Stimulated activated memory B cell treated with anti-CD40 and anti-IgM and Interleukin-4, amounts not matched to agents 10 μg/mL and 1 μg/mL and 100 μg/mL, for 72 hours (primary cell): Measurements from ENCODE around the gene MTHFSD.

ENCODE experiments used
- ATAC-seq: fragments of 150-1000 bp; cut with Tn5 transposase; 2 replicates; pipeline ENCODE4 v1.10.0; 2021
- H3K27ac Mint-ChIP-seq: one replicate; pipeline ENCODE4 v1.8.0; 2022; ENCODE audit warnings: mild to moderate bottlenecking, mixed read lengths
- H3K27me3 Mint-ChIP-seq: one replicate; pipeline ENCODE4 v1.8.0; 2022; ENCODE audit warnings: mixed read lengths
- H3K36me3 Mint-ChIP-seq: one replicate; pipeline ENCODE4 v1.8.0; 2022; ENCODE audit warnings: mixed read lengths
- H3K4me1 Mint-ChIP-seq: one replicate; pipeline ENCODE4 v1.8.0; 2022; ENCODE audit warnings: mixed read lengths
- H3K4me3 Mint-ChIP-seq: one replicate; pipeline ENCODE4 v1.8.0; 2022; ENCODE audit warnings: mild to moderate bottlenecking, moderate library complexity, mixed read lengths
- H3K9me3 Mint-ChIP-seq: one replicate; pipeline ENCODE4 v1.8.0; 2022; ENCODE audit warnings: mixed read lengths

Gene MTHFSD

DNA sequence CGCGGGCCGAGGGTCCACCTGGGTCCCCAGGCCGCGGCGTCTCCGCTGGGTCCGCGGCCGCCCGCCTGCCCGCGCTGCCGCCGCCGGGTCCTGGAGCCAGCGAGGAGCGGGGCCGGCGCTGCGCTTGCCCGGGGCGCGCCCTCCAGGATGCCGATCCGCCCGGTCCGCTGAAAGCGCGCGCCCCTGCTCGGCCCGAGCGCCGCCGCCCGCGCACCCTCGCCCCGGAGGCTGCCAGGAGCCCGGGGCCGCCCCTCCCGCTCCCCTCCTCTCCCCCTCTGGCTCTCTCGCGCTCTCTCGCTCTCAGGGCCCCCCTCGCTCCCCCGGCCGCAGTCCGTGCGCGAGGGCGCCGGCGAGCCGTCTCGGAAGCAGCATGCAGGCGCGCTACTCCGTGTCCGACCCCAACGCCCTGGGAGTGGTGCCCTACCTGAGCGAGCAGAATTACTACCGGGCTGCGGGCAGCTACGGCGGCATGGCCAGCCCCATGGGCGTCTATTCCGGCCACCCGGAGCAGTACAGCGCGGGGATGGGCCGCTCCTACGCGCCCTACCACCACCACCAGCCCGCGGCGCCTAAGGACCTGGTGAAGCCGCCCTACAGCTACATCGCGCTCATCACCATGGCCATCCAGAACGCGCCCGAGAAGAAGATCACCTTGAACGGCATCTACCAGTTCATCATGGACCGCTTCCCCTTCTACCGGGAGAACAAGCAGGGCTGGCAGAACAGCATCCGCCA lies 12.1 kb upstream of the MTHFSD start:
- Mint-ChIP-seq H3K4me3 (no peak overlapping the region), H3K36me3 (no peaks in the 10 kb centered on the region), H3K4me1 (peaks cover 21% of the 10 kb centered on the region), H3K9me3 (no peaks in the 10 kb centered on the region), H3K27me3 (peaks cover 74% of the 10 kb centered on the region), H3K27ac (no peak overlapping the region)
- ATAC-seq = no peak

DNA sequence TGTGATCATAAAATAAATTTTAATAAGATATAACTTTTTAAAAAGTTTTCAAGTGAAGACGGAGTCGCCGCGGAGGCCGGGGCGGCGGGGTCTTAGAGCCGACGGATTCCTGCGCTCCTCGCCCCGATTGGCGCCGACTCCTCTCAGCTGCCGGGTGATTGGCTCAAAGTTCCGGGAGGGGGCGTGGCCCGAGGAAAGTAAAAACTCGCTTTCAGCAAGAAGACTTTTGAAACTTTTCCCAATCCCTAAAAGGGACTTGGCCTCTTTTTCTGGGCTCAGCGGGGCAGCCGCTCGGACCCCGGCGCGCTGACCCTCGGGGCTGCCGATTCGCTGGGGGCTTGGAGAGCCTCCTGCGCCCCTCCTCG lies 11.5 kb upstream of the MTHFSD start, which contains the start of gene FOXC2:
TSS of gene FOXC2 (plus strand) at position 229 of the 365 bp plus-strand sequence. CDS start 507 bp downstream, outside the sequence.
- Mint-ChIP-seq H3K27me3 (peaks cover 74% of the 10 kb centered on the region), H3K4me3 (no peak within 1 kb of the TSS), H3K9me3 (no peaks in the 10 kb centered on the region), H3K27ac (no peak within 1 kb of the TSS), H3K36me3 (no peaks in the 10 kb centered on the region), H3K4me1 (peaks cover 21% of the 10 kb centered on the region)
- ATAC-seq = no peak

- Mint-ChIP-seq H3K27ac (no peak overlapping the region), H3K4me1 (peaks cover 21% of the 10 kb centered on the region), H3K4me3 (no peak overlapping the region), H3K27me3 (peaks cover 69% of the 10 kb centered on the region), H3K9me3 (no peaks in the 10 kb centered on the region), H3K36me3 (no peaks in the 10 kb centered on the region)
- ATAC-seq = no peak
These were observed 10.8 kb upstream of the MTHFSD start for GRCh38 chr16:86565644-86566511.

DNA sequence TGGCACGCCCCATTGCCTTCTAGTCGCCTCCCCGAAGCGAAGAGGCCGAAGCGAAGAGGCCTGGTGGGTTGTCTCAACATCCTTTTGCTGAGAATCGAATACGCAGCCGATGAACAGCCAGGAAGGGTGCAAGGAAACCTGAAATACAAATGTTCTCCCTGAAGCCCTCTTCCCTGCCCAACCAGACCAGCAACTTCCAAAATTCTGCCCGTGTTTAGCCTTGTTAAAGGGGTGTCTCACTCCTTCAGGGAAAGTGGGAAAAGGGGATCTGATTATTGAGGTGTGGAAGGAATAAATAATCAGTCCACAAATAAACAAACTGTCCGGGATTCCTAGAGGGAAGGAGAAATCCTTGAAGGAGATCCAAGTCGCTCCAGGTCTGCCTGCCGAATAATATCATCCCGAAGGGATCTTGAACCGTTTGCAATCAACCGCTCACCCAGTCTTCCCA lies 10.2 kb upstream of the MTHFSD start:
- H3K4me1 Mint-ChIP-seq = peaks cover 21% of the 10 kb centered on the region
- no peak for ATAC-seq
- H3K9me3 Mint-ChIP-seq = no peaks in the 10 kb centered on the region
- H3K27me3 Mint-ChIP-seq = peaks cover 69% of the 10 kb centered on the region
- H3K4me3 Mint-ChIP-seq = no peak overlapping the region
- H3K36me3 Mint-ChIP-seq = no peaks in the 10 kb centered on the region
- H3K27ac Mint-ChIP-seq = no peak overlapping the region

DNA sequence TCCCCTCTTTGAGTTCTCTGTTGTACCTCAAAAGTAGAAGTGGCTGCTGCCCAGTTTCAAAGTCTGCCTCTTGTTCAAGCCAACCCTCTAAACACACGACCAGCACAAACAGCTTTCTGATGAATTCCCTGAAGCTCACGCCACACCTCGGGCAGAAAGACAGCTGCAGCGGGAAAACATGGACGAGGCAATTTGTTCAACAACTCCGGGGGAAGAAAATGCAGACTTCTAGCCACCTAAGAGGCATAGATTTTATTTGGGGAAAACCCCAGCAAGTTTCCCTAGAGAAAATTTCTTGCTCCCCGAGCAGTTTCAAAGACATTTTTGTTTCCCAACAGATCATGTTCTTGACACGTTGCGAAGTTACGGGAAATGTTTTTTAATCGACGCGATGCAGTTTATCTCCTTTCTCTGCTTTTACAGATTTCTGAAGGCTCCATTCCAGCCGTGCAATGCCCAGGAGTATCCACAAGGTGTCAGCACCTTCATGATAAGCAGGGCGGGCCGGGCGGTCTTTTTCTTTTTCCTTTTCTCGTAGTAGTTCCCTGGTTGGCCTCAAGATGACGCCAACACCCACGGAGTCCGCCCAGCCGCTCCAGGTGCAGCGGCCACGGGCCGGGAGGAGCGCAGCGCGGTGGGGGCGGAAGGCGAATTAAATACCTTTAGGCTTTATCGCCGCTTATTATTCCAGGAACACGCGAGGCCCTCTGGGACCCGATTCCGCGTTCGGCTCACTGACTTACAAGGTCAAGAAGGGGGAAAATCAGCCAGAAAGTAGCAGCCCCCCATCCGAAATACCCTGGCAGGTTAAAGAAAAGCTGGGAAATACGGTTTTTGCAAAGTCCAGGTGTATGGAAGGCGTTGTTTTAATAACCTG lies 8.7 kb upstream of the MTHFSD start:
- peak overlapping the region; percentile 61 for H3K4me3 Mint-ChIP-seq

GRCh38 chr16:86562356-86562755 lies 7.3 kb upstream of the MTHFSD start:
- Mint-ChIP-seq H3K27ac (no peak overlapping the region), H3K4me3 (no peak overlapping the region), H3K36me3 (no peaks in the 10 kb centered on the region), H3K27me3 (peaks cover 71% of the 10 kb centered on the region), H3K9me3 (no peaks in the 10 kb centered on the region), H3K4me1 (peaks cover 21% of the 10 kb centered on the region)
- no peak for ATAC-seq

More for the DNA sequence above, 8.7 kb upstream of the MTHFSD start:
- no peaks in the 10 kb centered on the region for H3K9me3 Mint-ChIP-seq
- ATAC-seq = peak; percentile 85
- peaks cover 21% of the 10 kb centered on the region for H3K4me1 Mint-ChIP-seq
- H3K36me3 Mint-ChIP-seq = no peaks in the 10 kb centered on the region
- peaks cover 78% of the 10 kb centered on the region for H3K27me3 Mint-ChIP-seq
- H3K27ac Mint-ChIP-seq = no peak overlapping the region

DNA sequence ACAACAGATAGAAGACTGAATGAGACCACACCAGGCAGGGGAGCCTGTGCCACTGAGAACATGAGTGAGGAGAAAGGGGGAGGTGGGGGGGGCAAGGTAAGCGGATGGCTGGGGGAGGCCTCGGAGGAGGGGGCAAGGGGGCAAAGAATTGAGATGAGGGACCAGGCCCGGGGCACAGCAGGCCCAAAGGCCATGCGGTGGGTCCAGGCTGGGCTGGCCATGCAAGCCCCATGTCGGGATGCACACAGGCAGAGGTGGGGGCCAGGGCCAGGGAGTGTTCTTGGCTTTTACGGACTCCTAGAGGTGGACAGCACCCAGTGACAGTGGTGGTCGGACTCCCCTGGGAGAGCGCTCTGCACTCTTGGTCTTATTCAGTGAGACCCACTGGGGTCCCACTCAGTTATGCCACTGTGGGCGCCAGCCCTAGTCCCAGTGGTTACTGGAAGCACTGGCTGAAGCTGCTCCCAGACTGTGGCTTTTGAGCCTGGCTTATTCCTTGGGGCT lies 4.8 kb upstream of the MTHFSD start:
- no peak for ATAC-seq
- H3K4me3 Mint-ChIP-seq = no peak overlapping the region
- peaks cover 56% of the 10 kb centered on the region for H3K27me3 Mint-ChIP-seq
- H3K9me3 Mint-ChIP-seq = no peaks in the 10 kb centered on the region
- H3K27ac Mint-ChIP-seq = no peak overlapping the region
- H3K4me1 Mint-ChIP-seq = peaks cover 22% of the 10 kb centered on the region
- H3K36me3 Mint-ChIP-seq = no peaks in the 10 kb centered on the region

GRCh38 chr16:86558355-86559193 lies 3.5 kb upstream of the MTHFSD start:
- H3K36me3 Mint-ChIP-seq = no peaks in the 10 kb centered on the region
- peaks cover 18% of the 10 kb centered on the region for H3K4me1 Mint-ChIP-seq
- no peak for ATAC-seq
- H3K4me3 Mint-ChIP-seq = no peak overlapping the region
- H3K27me3 Mint-ChIP-seq = peaks cover 44% of the 10 kb centered on the region
- H3K27ac Mint-ChIP-seq = no peak overlapping the region
- no peaks in the 10 kb centered on the region for H3K9me3 Mint-ChIP-seq

DNA sequence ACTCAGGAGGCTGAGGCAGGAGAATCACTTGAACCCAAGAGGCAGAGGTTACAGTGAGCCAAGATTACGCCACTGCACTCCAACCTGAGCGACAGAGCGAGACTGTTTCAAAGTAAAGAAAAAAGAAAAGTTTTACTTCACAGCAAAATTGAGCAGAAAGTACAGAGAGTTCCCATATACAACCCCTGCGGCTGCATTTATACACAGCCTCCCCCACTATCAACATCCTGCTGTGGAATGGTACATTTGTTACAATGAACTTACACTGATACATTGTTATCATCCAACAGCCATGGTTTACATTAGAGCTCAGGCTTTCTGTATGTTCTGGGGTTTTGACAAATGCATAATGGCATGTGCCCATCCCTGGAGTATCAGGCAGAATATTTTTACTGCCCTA lies 2.6 kb upstream of the MTHFSD start:
- Mint-ChIP-seq H3K9me3 (no peaks in the 10 kb centered on the region), H3K4me3 (no peak overlapping the region), H3K27me3 (peaks cover 34% of the 10 kb centered on the region), H3K27ac (no peak overlapping the region), H3K36me3 (no peaks in the 10 kb centered on the region), H3K4me1 (peaks cover 21% of the 10 kb centered on the region)
- no peak for ATAC-seq

- no peaks in the 10 kb centered on the region for H3K36me3 Mint-ChIP-seq
- H3K4me1 Mint-ChIP-seq = peaks cover 21% of the 10 kb centered on the region
- H3K27me3 Mint-ChIP-seq = peaks cover 25% of the 10 kb centered on the region
- H3K9me3 Mint-ChIP-seq = no peaks in the 10 kb centered on the region
- H3K4me3 Mint-ChIP-seq = no peak overlapping the region
- no peak overlapping the region for H3K27ac Mint-ChIP-seq
- ATAC-seq = no peak
These were observed 1.5 kb upstream of the MTHFSD start for GRCh38 chr16:86556576-86556975.

DNA sequence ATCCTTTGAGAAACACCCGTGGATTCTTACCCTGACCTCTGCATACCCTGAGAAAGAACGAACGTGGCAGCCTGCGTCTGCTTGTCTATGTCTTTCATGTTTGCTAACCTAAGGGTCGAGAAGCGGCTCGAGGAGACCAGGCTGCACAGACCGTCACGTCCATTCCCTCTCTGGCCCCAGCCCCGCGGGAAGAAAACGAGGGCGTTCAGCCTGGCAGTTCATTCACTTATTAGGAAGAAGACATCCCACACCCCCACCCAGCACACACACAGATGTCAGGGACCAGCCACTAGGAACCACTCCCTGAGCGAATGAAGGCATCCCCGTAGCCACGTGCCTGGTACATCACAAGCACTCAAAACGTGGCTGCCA lies 655 bp upstream of the MTHFSD start:
- Mint-ChIP-seq H3K27ac (peak overlapping the region; percentile 90), H3K4me1 (peaks cover 21% of the 10 kb centered on the region), H3K4me3 (peak overlapping the region; percentile 81), H3K36me3 (no peaks in the 10 kb centered on the region), H3K27me3 (peaks cover 20% of the 10 kb centered on the region), H3K9me3 (no peaks in the 10 kb centered on the region)
- no peak for ATAC-seq

GRCh38 chr16:86554599-86554916 lies 477 bp downstream of the MTHFSD start:
- H3K4me3 Mint-ChIP-seq = peak overlapping the region; percentile 81
- no peaks in the 10 kb centered on the region for H3K36me3 Mint-ChIP-seq
- no peaks in the 10 kb centered on the region for H3K9me3 Mint-ChIP-seq
- ATAC-seq = no peak
- H3K27ac Mint-ChIP-seq = peak overlapping the region; percentile 90
- peaks cover 9% of the 10 kb centered on the region for H3K27me3 Mint-ChIP-seq
- peaks cover 21% of the 10 kb centered on the region for H3K4me1 Mint-ChIP-seq

DNA sequence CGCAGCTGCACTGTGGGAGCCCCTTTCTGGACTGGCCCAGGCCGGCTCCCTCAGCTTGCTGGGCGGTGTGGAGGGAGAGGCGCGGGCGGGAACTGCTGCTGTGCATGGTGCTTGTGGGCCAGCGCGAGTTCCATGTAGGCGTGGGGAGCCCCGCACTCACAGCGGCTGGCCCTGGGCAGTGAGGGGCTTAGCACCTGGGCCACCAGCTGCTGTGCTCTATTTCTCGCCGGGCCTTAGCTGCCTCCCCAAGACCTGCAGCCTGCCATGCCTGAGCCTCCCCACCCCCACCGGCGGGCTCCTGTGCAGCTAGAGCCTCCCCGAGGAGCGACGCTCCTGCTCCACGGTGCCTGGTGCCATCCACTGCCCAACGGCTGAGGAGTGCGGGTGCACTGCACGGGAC lies 1.7 kb downstream of the MTHFSD start:
- H3K36me3 Mint-ChIP-seq = no peaks in the 10 kb centered on the region
- peaks cover 21% of the 10 kb centered on the region for H3K4me1 Mint-ChIP-seq
- H3K4me3 Mint-ChIP-seq = no peak overlapping the region
- H3K27ac Mint-ChIP-seq = no peak overlapping the region
- no peaks in the 10 kb centered on the region for H3K9me3 Mint-ChIP-seq
- H3K27me3 Mint-ChIP-seq = no peaks in the 10 kb centered on the region
- ATAC-seq = no peak

GRCh38 chr16:86550281-86550680 lies 4.8 kb downstream of the MTHFSD start:
- Mint-ChIP-seq H3K4me3 (no peak overlapping the region), H3K36me3 (peaks cover 17% of the 10 kb centered on the region), H3K27ac (no peak overlapping the region), H3K4me1 (peaks cover 16% of the 10 kb centered on the region), H3K27me3 (no peaks in the 10 kb centered on the region), H3K9me3 (no peaks in the 10 kb centered on the region)
- no peak for ATAC-seq
